NCI-H2107 treated with DMSO at 0.1 percent for 48 hours (cell line): ENCODE data around the gene PAK1.
"Not testable (repeated sequence)": the region's sequence is repeated elsewhere in the genome, so short reads cannot be mapped to it uniquely, and the experiment has no call there.

Experiments used
- DNase-seq: peaks from one replicate; lab custom pipeline; 2025; ENCODE audit not compliant: unreplicated experiment; lab: John Stamatoyannopoulos, UW

PAK1 gene

GRCh38 chr11:77473801-77474683, at the start of gene PAK1:
Gene PAK1 (minus strand): TSS chr11:77474094. CDS start chr11:77392520, 81,574 bp downstream.
- peak; percentile 64 for DNase-seq

- DNase-seq: no peak
These were observed 48.3 kb upstream of the PAK1 start for GRCh38 chr11:77522215-77522614.

DNA sequence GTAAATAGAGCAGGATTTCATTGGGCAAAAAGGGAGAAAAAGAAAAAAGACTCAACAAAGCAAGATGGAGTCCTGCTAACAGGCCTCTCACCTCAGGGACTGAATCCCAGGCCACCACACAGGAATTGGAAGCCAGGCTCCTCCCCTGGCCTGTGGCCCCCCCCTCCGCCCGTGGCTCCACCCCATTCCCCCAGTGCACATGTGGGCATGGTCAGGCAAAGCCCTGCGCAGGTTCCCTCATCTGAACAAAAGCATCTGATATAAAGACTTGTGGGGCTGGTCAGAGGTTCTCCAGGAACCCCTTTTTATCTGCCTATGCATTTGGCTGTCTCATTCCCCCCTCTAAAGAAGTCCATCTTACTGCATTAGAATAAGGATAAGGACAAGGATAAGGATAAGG, 46.0 kb upstream of the PAK1 start:
- DNase-seq: no peak

- no peak for DNase-seq
These were observed 44.6 kb upstream of the PAK1 start for GRCh38 chr11:77518471-77518870.

DNA sequence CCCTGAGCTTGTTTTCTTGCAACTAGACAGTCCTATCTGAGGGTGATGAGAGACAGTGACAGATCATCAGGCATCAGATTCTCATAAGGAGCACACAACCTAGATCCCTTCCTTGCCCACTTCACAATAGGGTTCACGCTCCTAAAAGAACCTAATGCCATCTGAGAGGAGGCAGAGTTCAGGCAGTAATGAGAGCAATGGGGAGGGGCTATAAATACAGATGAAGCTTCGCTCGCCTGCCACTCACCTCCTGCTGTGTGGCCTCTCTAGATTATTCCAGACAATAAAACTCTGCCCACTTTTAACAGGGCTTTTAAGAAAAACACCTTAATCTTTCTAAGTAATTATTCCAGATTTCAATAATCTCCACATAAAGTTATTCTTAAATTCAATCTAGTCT, 43.9 kb upstream of the PAK1 start:
- DNase-seq: no peak

- DNase-seq: no peak
These were observed 43.3 kb upstream of the PAK1 start for GRCh38 chr11:77517226-77517625.

- DNase-seq: no peak
These were observed 41.6 kb upstream of the PAK1 start for GRCh38 chr11:77515483-77515882.

DNA sequence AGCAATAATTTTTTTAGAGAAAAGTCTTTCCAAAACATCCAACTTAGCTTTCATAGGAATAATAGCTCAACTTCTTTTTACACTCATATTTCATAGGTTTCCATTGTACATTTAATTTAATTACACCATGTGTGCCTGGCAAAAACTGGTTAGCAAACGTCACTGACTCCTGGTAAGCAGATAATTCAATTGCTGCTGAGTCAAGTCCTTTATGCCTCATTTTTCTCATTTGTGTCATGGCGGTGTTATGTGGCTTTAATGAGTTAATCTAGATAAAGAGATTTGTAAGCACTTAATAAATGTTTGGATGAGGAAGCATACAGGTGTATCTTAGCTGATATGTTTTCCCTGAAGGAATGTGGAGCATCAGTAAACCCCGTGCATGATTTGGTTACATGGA, 41.2 kb upstream of the PAK1 start:
- no peak for DNase-seq

DNA sequence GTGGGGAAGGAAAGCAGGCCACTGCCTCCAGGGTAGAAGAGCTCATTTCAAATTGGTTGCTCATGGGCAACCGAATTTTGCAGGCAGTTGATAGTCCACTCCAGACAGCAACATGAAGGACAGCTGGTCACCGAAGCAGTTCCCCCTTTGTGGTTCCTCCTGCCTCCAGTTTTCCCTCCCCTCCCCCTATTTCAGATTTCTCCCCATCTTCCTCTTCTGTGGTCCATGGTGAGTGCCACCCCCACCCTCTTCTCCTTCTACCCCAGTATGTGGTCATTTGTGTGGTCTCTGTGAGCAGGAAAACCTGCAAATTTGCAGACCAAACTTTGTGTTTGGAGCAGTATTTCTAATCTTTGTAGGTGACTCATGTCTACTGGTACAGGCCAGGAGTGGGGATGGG, 38.2 kb upstream of the PAK1 start:
- DNase-seq: no peak

- no peak for DNase-seq
These were observed 37.0 kb upstream of the PAK1 start for GRCh38 chr11:77510851-77511250.

GRCh38 chr11:77510095-77510494, 36.2 kb upstream of the PAK1 start:
- no peak for DNase-seq

- no peak for DNase-seq
These were observed 34.1 kb upstream of the PAK1 start for GRCh38 chr11:77508019-77508418.

DNA sequence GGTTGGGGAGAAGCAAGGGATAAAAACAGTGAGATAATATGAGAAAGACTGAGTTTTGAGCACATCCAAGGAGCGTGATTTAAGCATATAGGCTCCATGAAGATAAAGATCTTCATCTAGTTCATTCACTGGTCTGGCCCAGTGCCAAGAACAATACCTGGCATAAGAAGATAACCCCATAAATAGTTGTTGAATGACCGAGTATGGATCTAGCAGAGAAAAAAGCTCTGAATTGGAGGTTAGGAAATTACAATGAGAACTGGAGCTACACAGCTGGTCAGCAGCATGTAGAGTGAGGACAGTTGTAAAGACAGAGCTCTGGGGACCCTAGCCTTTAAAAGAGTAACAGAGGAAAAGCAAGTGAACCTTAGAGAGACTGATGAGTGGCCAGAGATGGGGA, 33.0 kb upstream of the PAK1 start:
- DNase-seq: no peak

DNA sequence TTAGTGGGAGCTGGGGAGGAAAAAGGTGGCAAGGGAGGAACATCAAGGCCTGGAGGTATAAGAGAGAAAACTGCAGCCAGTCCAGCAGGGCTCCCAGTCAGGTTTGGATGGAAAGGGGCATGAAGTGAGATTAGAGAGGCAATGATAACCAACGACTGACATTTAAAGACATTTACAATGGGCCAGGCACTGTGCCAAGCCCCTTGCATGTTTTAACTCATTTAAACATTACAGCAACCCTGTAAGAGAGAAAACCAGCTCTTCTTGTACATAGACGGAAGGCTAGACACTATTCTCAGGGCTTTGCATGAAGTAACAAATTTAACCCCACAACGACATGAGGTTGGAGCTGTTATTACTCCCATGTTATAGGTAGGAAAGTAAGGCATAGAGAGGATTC, 32.1 kb upstream of the PAK1 start:
- DNase-seq: no peak

GRCh38 chr11:77503006-77503405, 29.1 kb upstream of the PAK1 start:
- DNase-seq: no peak

DNA sequence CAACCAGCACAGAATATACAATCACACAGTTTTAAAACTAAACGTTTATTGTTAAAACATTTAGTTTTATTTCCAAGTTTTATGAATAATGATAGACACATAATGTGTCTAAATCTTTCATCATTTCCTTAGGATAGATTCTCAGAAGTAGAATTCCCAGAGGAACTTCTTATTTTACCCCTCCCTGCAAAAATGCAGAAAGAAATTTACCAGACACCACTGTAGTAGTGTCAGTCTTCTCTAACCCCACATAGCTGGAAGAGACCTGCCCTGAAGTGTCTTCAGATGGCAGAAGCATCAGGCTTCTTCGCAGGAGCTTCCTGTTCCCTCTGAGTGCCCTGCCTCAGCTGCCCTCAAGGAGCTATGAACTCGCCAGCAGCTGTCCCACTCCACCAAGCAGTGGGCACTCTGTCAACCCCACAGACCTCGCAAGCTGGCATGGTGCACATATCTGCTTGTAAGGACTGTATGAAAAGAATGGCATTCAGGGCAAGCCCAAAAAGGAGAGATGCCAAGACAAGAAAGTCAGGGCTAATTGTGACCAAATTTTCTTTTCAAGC, 28.5 kb upstream of the PAK1 start:
- DNase-seq: no peak

DNA sequence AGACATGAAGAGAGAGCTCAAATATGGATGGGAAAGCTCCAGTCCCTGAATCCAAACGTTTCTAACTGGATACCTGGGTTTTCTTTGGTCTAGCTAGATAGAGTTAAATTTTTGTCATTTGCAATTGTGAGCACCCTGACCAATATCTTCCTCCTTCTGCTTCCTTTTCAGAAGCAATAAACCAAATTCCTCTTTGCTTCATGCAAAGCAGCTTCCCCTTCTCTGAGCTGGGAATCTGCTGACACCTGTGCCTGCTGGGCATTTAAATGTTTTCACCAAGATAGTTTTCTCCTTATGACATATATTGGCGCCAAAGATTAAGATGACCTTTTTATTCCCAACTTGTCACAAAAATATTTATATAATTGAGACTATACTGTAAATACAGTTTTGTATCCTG, 27.9 kb upstream of the PAK1 start:
- no peak for DNase-seq

- no peak for DNase-seq
These were observed 23.5 kb upstream of the PAK1 start for GRCh38 chr11:77497368-77497767.

DNA sequence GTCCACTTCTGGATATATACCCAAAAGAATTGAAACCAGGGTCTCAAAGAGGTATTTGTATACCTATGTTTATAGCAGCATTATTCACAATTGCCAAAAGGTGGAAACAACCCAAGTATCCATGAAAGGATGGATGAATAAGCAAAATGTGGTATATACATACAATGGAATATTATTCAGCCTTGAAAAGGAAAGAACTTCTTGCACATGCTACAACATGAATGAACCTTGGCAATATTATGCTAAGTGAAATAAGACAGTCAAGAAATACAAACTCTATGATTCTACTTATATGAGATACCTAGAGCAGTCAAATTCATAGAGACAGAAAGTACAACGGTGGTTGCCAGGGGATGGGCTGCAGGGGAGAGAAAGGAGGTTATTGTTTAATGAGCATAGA, 21.6 kb upstream of the PAK1 start:
- no peak for DNase-seq

- DNase-seq: not testable (repeated sequence)
These were observed 16.1 kb upstream of the PAK1 start for GRCh38 chr11:77490035-77490434.

DNA sequence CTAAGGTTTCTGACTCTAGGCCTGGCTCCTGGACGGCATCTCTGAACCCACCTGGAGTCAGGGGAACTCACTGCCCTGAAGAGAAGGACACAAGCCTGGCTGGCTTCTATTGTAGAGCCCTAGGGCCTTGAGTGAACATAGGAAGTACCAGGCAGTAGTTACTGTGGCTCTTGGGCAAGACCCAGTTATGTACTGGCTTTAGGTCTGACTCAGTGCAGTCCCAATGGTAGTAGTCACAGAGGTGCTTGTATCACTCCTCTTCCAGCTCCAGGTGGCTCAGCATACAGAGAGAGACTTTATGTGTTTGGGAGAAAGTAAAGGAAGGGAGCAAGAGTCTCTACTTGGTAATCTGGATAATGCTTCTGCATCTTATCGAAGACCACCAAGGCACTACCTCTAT, 13.9 kb upstream of the PAK1 start:
- DNase-seq: no peak

- DNase-seq: no peak
These were observed 6.0 kb upstream of the PAK1 start for GRCh38 chr11:77479746-77480352.
